ENCODE data around the gene TIAM2.

The TIAM2 gene

GRCh38 chr6:155141512-155141911, 146.4 kb downstream of the TIAM2 start:
- DNase-seq = no peak

DNA sequence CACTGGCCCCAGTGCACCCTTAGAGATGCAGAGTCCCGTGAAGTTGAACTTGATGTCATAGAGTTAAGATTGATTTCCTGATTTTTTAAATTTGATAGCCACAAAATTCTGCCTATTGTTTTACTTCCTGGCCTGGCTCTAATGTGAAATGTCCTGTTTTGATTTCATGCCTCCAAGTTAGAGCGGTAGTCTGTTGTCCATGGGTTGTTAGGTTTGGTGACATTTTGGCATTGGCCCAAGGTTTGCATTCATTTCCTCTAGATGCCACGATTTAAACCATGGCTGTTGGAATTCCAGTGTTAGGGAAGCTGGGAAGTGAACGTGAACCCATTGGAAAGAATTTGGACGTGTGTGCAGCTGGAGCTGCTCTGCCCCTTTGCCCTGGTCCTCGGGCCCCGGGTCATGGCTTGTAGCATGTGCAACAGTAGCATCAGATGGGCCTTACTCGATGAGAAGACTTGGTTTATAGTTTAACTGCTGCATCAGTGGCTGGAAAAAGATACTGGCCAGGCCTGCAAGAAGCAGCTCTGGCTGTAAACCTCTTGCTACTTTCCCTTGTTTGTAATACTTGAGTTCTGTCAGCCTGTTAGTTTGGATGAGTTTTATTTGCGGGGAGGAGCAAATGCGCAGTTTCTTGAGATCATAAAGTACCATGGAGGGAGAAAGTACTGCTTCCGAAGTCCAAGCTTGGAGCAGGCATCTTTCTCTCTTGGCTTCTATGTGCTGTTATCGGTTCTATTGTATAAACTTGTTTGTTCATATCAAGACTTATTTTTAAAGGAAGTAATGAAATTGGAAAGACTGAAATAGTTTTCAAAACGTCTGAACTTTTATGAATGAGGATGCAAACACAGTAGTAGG, 147.3 kb downstream of the TIAM2 start:
- DNase-seq = no peak

- DNase-seq = no peak
Measured at GRCh38 chr6:155143029-155143577, 148.0 kb downstream of the TIAM2 start.

DNA sequence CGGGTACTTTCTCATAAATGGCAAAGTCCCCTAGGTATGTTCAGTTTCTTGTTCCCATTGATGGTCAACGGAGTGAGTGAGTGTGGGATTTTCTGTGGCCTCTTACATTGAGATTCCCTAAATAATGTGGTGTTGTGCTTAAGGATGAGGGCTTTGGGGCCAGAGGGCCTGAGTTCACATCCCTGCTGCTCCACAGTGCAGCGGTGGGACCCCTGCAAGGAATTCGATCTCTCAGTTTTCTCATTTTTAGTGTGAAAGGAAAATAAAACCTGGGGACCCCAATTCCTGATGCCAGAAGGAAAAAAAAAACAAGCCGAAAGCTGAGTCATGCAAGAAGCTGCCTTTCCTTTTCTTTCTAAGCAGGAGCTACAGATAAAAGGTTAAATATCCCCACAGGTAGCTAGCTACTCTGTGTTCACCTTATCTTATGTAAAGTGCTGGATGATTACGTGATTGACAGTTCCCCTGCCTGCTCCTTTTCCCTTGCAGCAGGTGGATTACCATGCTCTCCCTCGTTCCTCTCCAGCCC, 148.5 kb downstream of the TIAM2 start:
- DNase-seq = no peak

DNA sequence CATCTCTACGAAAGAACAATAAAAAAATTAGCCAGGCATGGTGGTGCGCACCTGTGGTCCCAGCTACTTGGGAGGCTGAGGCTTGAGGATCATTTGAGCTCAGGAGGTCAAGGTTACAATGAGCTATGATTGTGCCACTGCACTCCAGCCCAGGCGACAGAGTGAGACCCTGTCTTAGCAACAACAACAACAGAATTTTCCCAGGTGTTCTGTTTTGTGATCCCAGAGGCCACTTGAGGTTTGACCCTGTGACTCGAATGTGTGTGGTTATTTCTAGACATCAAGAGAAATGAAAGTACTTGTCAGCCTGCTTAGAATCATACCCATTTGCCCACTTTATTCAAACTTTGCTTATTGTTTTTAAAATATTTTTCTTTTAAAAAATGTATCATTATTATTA, 151.1 kb downstream of the TIAM2 start:
- no peak for DNase-seq

DNA sequence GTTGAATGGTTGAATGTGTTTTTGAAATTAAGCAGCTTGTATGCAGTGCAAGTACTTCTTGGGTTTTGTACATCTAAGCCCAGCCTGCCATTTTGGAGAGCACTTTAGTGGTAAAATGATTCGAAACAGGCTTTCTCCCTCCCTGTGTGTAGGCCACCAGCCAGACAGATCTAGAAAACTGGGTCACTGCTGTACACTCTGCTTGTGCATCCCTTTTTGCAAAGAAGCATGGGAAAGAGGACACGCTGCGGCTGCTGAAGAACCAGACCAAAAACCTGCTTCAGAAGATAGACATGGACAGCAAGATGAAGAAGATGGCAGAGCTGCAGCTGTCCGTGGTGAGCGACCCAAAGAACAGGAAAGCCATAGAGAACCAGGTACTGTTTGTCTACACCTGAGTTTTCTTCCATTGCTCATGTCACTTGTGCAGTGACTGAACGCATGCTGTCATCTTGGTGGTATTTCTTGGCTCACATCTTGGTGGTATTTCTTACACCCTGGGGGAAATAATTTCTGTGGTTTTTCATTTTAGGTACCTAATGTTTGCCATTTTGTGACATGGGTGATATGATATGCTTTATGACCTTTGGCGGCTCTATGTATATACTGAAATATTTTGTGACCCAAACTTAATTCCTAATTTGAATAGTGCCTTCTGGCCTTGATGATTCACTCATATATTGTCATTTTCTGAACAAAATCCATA, 153.0 kb downstream of the TIAM2 start:
- DNase-seq = no peak

DNA sequence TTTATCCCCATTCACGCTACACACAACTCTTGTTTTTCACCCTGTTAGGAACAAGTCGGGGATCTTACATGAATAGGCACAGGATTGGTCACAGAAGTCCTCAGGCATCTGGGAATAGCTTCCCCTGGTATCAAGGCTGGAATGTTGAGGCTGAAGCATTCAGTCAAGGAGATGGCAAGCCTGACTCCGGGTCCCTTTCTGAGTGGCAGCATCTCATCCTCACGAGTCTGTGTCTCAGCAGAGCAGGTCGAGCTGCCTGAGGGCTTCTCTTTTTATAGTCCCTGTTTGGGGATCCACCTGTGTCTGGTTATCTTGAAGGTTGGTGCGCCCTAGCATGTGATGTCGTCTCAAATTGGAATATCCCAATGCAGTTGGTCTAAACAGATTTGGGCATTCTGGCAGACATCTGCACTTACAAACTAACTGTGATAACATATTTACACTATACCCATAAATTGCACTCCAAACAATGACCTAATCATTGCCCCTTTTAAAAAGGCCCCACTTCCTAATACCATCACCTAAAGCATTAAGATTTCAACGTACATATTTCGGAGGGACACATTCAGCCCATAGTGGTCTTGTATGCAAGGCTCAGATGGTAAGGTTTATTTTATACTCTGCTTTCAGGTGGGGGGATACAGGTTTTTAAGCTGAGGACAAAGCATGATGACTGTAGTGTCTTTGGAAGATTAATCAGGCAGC, 156.0 kb downstream of the TIAM2 start:
- DNase-seq = no peak

DNA sequence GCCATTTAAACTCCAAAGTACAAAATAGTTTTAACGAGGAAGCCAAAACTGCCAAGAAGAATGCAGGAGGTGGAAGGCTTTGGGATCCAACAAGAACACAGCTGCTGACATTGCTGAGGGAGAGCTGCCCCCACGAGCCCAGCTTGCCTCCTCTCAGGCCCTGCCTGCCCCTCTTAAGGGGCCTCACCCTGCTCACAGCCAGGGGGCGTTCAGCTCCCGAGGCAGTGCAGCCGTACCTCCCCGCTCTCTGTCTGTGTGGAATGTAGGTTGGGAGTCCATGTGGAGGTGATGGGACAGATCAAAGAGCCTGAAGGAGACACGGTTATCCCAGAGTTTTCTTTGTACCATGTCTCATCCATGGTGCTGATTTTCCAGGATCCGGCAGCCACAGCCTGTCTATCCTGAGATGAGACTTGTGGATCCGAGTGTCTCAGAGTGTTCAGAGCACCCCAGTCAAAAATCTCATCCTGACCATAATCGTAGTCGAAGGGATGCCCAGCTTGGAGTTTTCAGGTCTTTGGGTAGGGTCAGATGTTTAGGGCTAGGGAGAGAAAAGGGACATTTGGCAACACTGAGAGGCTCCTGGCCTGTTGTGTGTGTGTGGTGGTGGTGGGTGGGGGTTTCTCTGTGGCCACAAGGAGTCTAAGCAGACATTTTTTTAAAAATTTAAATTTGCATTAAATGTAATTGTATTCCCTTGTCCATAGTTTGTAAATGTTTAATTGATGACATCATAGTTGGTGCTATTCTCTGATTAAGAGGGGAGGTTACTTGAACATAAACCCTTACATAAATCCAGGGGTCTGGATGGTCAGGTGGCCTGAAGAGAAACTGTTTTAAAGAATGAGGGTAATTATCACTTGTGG, 157.3 kb downstream of the TIAM2 start:
- no peak for DNase-seq

- DNase-seq = peak; percentile 90
Measured at GRCh38 chr6:155154158-155154830, 159.2 kb downstream of the TIAM2 start.

- no peak for DNase-seq
Measured at GRCh38 chr6:155155787-155156447, 160.8 kb downstream of the TIAM2 start.

DNA sequence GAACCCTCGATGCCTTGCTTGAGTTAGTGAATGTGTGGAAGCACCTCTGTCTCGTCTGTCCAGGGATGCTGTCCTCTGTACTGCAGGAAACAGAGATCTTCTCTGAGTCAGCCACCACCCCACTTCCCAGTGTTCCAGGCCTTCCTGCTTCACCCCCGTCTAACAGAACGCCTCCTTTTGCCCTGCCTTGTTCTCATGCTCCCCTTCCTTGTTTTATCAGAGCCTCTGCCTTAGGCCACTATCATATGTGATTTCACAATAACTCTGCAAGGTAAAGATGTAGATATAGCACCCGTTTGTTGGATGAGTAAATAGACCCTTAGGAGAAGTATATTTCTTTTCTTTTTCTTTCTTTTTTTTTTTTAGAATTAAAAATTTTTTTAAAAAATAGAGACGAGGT, 162.0 kb downstream of the TIAM2 start:
- DNase-seq = no peak

DNA sequence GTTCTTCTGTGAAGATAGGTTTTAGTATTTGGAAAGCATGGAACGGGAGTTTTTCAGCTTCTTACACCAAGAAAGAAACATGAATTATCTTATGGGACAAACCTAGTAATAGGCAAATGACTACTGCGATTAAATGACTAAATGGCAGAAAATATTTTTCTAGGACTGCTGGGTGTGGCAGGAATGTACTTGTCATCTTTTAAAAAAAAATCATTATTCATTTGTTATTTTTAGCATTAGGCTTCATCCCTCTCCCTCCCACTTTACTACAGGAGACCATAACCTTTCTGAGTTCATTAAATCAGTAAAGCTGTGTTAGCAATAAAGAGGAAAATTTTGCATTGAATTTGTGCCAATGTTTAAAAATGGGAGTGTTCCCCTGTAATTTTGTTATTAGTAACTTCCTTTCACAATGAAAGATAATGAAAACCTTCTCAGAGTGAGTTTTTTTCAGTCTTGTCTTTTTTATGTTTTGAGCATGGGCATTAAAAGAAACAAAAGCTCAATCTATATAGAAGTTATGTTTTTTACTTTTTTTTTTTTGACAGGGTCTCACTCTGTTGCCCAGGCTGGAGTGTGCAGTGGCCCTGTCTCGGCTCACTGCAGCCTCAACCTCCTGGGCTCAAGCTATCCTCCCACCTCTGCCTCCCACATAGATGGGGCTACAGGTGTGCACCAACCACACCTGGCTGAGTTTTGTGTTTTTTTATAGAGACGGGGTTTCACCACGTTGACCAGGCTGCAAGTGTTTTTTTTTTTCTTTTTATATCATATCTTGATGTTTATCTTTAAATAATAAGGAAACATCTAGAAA, 163.1 kb downstream of the TIAM2 start:
- DNase-seq = no peak

DNA sequence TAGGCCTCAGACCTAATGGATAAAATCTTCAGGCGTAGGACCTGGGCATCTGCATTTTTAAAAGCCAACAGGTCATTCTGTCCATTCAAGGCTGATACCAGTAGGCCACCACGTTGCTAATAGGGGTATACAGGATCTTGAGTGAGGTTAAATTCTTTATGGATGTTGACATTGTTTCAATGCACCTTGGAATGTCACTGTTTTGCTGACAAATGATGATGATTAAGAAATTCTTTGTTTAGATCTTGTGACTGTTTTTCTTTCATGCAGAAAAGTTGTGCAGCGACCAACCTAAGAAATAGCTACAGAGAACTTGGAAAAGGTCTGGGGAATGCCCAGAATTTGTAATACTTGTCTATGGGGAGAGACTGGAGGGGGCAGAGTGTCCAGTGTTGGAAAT, 167.6 kb downstream of the TIAM2 start:
- DNase-seq = no peak

- no peak for DNase-seq
Measured at GRCh38 chr6:155163601-155164000, 168.5 kb downstream of the TIAM2 start.

DNA sequence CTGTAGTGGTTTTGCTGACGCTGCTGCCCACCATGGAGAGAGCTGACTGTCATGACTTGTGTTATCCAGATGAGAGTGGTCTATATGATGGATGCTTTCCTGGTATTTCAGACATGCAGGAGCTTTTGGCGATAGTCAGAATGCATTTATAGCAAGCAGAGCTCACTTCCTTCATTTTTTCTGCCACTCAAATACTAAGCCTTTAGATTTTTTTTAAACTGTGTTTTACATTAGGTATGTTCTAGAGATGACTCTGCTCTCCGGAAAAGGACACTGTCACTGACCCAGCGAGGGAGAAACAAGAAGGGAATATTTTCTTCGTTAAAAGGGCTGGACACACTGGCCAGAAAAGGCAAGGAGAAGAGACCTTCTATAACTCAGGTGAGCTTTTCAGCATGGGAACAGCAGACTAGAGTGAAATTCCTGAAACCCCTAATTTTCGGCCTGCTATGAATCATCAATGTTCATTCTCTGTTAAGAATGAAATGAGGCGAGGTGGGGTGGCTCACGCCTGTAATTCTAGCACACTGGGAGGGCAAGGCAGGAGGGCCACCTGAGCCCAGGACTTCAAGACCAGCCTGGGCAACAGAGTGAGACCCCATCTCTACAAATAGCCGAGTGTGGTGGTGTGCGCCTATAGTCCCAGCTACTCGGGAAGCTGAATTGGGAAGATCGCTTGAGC, 170.1 kb downstream of the TIAM2 start:
- DNase-seq = no peak

DNA sequence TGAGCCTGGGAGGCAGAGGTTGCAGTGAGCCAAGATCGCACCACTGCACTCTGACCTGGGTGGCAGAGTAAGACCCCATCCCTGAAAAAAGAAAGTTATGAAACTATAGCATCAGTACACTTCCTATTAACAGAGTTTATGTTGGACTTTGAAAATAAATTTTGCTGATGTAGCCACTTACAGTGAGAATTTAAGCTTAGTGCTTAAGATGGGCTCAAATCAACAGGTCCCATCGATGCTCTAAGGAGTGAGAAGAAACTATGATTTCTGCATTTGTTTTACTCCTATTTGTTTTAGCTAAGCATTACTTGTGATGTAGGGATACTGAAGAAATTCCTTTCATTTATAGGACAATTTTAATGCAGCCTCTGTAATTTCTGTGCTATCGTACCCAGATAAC, 175.4 kb downstream of the TIAM2 start:
- no peak for DNase-seq

DNA sequence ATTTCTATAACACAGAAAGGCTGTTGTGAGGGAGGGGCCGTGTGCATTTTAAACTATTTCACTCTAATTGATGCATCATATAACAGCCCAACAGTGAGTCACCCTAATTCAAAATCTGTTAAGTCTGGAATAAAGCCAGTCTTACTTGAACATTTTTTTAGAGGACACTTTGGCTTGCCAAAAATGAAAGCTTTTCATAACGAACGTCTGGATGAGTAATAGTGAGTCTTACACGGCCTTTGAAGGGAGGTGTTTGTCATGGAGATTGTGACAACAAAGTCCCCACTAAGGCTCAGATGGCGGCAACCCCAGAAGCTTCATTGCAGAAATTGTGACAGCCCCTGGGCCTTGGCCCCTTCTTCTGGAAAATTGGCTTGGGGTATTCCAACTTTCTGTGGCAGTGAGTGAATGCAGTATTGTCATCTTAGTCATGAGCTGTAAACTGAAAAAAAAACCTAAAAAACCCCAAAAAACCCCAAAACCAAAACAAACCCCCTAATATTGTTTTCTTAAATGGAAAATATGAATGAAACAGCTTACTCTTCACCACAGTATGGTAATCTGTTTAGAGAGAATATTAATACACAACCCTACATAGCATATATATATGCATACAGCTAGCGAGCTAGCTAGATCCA, 176.1 kb downstream of the TIAM2 start:
- peak; percentile 51 for DNase-seq

DNA sequence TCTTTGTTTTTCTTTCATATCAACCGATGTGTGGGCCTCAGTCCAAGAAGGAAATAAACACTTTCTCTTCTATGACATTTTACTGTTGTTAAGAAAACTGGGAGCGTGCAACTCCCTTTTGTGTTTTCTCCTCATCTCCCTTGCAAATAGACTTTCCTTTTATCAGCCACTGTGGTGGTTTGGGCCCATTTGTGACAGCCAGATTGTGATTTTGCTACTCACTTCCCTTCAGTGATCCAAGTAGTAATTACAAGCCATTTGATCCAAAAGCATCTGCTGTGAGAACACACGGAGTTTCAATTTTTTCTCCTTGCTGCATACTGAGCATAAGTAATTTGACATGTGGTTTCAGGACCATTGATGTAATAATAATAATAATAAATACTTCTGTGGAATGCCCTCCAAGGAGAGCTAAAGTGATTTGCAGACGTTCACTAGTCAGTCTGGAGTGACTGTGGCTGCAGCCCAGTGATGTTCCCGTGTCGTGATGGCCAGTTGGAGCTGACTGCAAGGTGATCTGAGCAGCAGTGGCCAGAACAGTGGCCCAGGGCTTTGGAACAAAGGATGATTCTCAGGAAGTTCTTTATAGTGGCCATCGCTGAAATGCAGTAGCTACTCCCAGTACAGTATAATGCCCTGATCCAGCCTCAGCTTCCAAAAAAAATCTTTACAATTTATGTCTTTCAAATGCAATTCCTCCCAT, 176.8 kb downstream of the TIAM2 start:
- no peak for DNase-seq

Data from NCI-H1105 treated with DMSO at 0.1 percent for 48 hours (cell line).